T-helper 2 cell (primary cell): ENCODE data around the gene ENOSF1.
A peak's percentile ranks its signal among the peaks of the same experiment; 100 is the strongest.

Experiments used
- DNase-seq, 5 experiments: peaks; one replicate each; pipeline versions ENCODE4 v3.0.0 to v3.0.0-alpha.2; 2012 to 2022

ENOSF1 gene

GRCh38 chr18:670522-670921 lies 41.9 kb downstream of the ENOSF1 start:
- DNase-seq, result no peak

GRCh38 chr18:669077-669476 lies 43.4 kb downstream of the ENOSF1 start:
- DNase-seq, result no peak

- DNase-seq, result no peak
Measured at GRCh38 chr18:668260-668659, 44.2 kb downstream of the ENOSF1 start.

GRCh38 chr18:666628-667027 lies 45.8 kb downstream of the ENOSF1 start:
- no peak for DNase-seq

- peak in 1 of 5 experiments; percentile 29 for DNase-seq
Measured at GRCh38 chr18:666177-666576, 46.3 kb downstream of the ENOSF1 start.

- no peak for DNase-seq
Measured at GRCh38 chr18:662197-662596, 50.2 kb downstream of the ENOSF1 start.

- no peak for DNase-seq
Measured at GRCh38 chr18:659597-659996, 52.8 kb downstream of the ENOSF1 start.

GRCh38 chr18:658947-659533 lies 53.4 kb downstream of the ENOSF1 start:
- DNase-seq, result no peak

- DNase-seq, result peak in 4 of 5 experiments; percentile 18 to 83 (median 34)
Measured at GRCh38 chr18:658001-658946, 54.2 kb downstream of the ENOSF1 start.

GRCh38 chr18:657311-658000 lies 55.0 kb downstream of the ENOSF1 start, which contains the start of gene TYMS:
TYMS (plus strand) TSS chr18:657653; CDS start chr18:657743, 90 bp downstream.
- DNase-seq, result peak in 3 of 5 experiments; percentile 17 to 79 (median 35)

GRCh38 chr18:655445-655844 lies 57.0 kb downstream of the ENOSF1 start:
- DNase-seq, result no peak

GRCh38 chr18:654601-655000 lies 57.8 kb downstream of the ENOSF1 start:
- DNase-seq, result no peak

- no peak for DNase-seq
Measured at GRCh38 chr18:653512-653911, 58.9 kb downstream of the ENOSF1 start.

- no peak for DNase-seq
Measured at GRCh38 chr18:652131-652530, 60.3 kb downstream of the ENOSF1 start.

GRCh38 chr18:650428-650858 lies 62.0 kb downstream of the ENOSF1 start:
- DNase-seq, result peak in 1 of 5 experiments; percentile 82

GRCh38 chr18:649341-649740 lies 63.1 kb downstream of the ENOSF1 start:
- DNase-seq, result no peak

- no peak for DNase-seq
Measured at GRCh38 chr18:647304-647703, 65.1 kb downstream of the ENOSF1 start.

- peak in 1 of 5 experiments; percentile 47 for DNase-seq
Measured at GRCh38 chr18:644395-645004, 67.9 kb downstream of the ENOSF1 start.

- DNase-seq, result no peak
Measured at GRCh38 chr18:641224-641623, 71.2 kb downstream of the ENOSF1 start.

- no peak for DNase-seq
Measured at GRCh38 chr18:635171-635570, 77.3 kb downstream of the ENOSF1 start.

- DNase-seq, result no peak
Measured at GRCh38 chr18:634551-635045, 77.8 kb downstream of the ENOSF1 start.

GRCh38 chr18:631560-631959 lies 80.9 kb downstream of the ENOSF1 start:
- DNase-seq, result no peak
